ENCODE measurements around the gene MUC6. TPM values are rescaled to one million over a fixed set of nuclear protein-coding genes. Genes with fewer than 3 reads are reported as not detected.

The MUC6 gene
- total and polyA plus RNA-seq, 10 of the 15 experiments (the other 5 are each of a cell fraction or from before 2014, with no cell fraction given), result 0.03 TPM; not detected in 8

GRCh38 chr11:1026641-1027482 is 9.7 kb downstream of the MUC6 start (continued):
- TF ChIP-seq CUX1 (IDR thresholded peaks at IDR 0.05; ENCODE audit: insufficient replicate concordance, low read depth, low read length), result no peak
- no peak for TF ChIP-seq RELB (IDR thresholded peaks at IDR 0.05; ENCODE audit: low read depth)
- TF ChIP-seq SIX5 (IDR thresholded peaks at IDR 0.05; ENCODE audit: low read depth, low read length, severe bottlenecking), result no peak
- TF ChIP-seq ZZZ3 (IDR thresholded peaks at IDR 0.05; ENCODE audit: control insufficient read depth, insufficient read length, low read depth), result no peak
- no peak for TF ChIP-seq ETV6 (conservative IDR thresholded peaks at IDR 0.05 in 1 of 2, IDR thresholded peaks at IDR 0.05 in 1 of 2; ENCODE audit: borderline replicate concordance in 1 of 2, low read depth in 1 of 2)
- TF ChIP-seq ZNF384 (IDR thresholded peaks at IDR 0.05; ENCODE audit: borderline replicate concordance, low read depth, low read length), result no peak
- no peak for TF ChIP-seq NR2F1 (conservative IDR thresholded peaks at IDR 0.05)
- TF ChIP-seq YBX1 (IDR thresholded peaks at IDR 0.05), result no peak
